HEK293T (cell line): ENCODE measurements around the gene IL1R2.

Experiments
- CTCF ChIA-PET: fragments of 350-600 bp; formaldehyde crosslinking; extraction: SDS; loops from one replicate; lab custom pipeline; 2021; ENCODE audit warnings: antibody characterized with exemption, inconsistent platforms; lab: Yijun Ruan, JAX
- POLR2A ChIA-PET: fragments of 350-600 bp; formaldehyde crosslinking; extraction: SDS; loops from one replicate; lab custom pipeline; 2020; ENCODE audit warnings: antibody characterized with exemption, inconsistent platforms; lab: Yijun Ruan, JAX
- DNase-seq: peaks from one replicate; pipeline ENCODE4 v3.0.0; 2012; ENCODE audit warnings: mixed read lengths; ENCODE audit errors: extremely low spot score
- ARNT ChIP-seq: fragments of 450-650 bp; IDR thresholded peaks from 2 replicates; pipeline ENCODE4 v1.6.1; 2017; ENCODE audit warnings: mild to moderate bottlenecking
- BHLHE40 ChIP-seq: fragments of 450-650 bp; IDR thresholded peaks from 2 replicates; pipeline ENCODE4 v1.6.1; 2016; ENCODE audit warnings: mild to moderate bottlenecking, moderate library complexity, borderline replicate concordance
- CTBP1 ChIP-seq: fragments of 450-650 bp; IDR thresholded peaks from 2 replicates; pipeline ENCODE4 v1.6.1; 2016; ENCODE audit warnings: borderline replicate concordance
- ELF4 ChIP-seq: fragments of 450-650 bp; IDR thresholded peaks from 2 replicates; pipeline ENCODE4 v1.6.1; 2017; ENCODE audit warnings: antibody characterized with exemption
- FOXA1 ChIP-seq: fragments of 450-650 bp; IDR thresholded peaks from 2 replicates; pipeline ENCODE4 v1.6.1; 2016; ENCODE audit warnings: mild to moderate bottlenecking
- FOXK2 ChIP-seq: fragments of 450-650 bp; IDR thresholded peaks from 2 replicates; pipeline ENCODE4 v1.6.1; 2016; ENCODE audit warnings: mild to moderate bottlenecking
- FOXM1 ChIP-seq: fragments of 450-650 bp; IDR thresholded peaks from 2 replicates; pipeline ENCODE4 v1.6.1; 2017; ENCODE audit warnings: mild to moderate bottlenecking, borderline replicate concordance
- HDGF ChIP-seq: fragments of 450-650 bp; IDR thresholded peaks from 2 replicates; pipeline ENCODE4 v1.6.1; 2017; ENCODE audit warnings: antibody characterized with exemption, borderline replicate concordance
- L3MBTL2 ChIP-seq: fragments of 450-650 bp; conservative IDR thresholded peaks from 2 replicates; pipeline ENCODE4 v1.6.1; 2016; ENCODE audit warnings: mild to moderate bottlenecking
- LEF1 ChIP-seq: fragments of 450-650 bp; IDR thresholded peaks from 2 replicates; pipeline ENCODE4 v1.6.1; 2017; ENCODE audit warnings: mild to moderate bottlenecking, borderline replicate concordance
- NFRKB ChIP-seq: fragments of 450-650 bp; IDR thresholded peaks from 2 replicates; pipeline ENCODE4 v1.6.1; 2016; ENCODE audit warnings: mild to moderate bottlenecking, moderate library complexity
- PKNOX1 ChIP-seq: fragments of 450-650 bp; IDR thresholded peaks from 2 replicates; pipeline ENCODE4 v1.6.1; 2016
- SP1 ChIP-seq: fragments of 450-650 bp; IDR thresholded peaks from 2 replicates; pipeline ENCODE4 v1.6.1; 2017
- SUZ12 ChIP-seq: fragments of 450-650 bp; IDR thresholded peaks from 2 replicates; pipeline ENCODE4 v1.6.1; 2016; ENCODE audit warnings: mild to moderate bottlenecking
- TARDBP ChIP-seq: fragments of 450-650 bp; IDR thresholded peaks from 2 replicates; pipeline ENCODE4 v1.6.1; 2016
- ZNF384 ChIP-seq: fragments of 450-650 bp; IDR thresholded peaks from 2 replicates; pipeline ENCODE4 v1.6.1; 2016

Gene IL1R2

GRCh38 chr2:101972621-101973434 is 18.9 kb upstream of the IL1R2 start:
- ChIA-PET POLR2A (no interaction called here), CTCF (no interaction called here)
- TF ChIP-seq SP1 (no peak), L3MBTL2 (no peak), SUZ12 (no peak), FOXM1 (no peak), PKNOX1 (no peak), NFRKB (no peak), FOXA1 (no peak), CTBP1 (no peak), FOXK2 (no peak), LEF1 (no peak), ELF4 (no peak), TARDBP (no peak), ARNT (no peak), ZNF384 (no peak), HDGF (no peak)
- DNase-seq, result no peak

GRCh38 chr2:101974663-101975062 is 17.1 kb upstream of the IL1R2 start:
- DNase-seq, result no peak
- TF ChIP-seq ZNF384 (no peak), PKNOX1 (no peak), SP1 (no peak), TARDBP (no peak), ARNT (no peak), SUZ12 (no peak), L3MBTL2 (no peak), CTBP1 (no peak), FOXK2 (no peak), FOXA1 (no peak), LEF1 (no peak), FOXM1 (no peak), ELF4 (no peak)
- POLR2A ChIA-PET, result no interaction called here
- CTCF ChIA-PET, result no interaction called here

- POLR2A ChIA-PET, result no interaction called here
- CTCF ChIA-PET, result no interaction called here
- no peak for TF ChIP-seq ZNF384
- TF ChIP-seq PKNOX1, result no peak
- no peak for TF ChIP-seq SP1
- no peak for TF ChIP-seq FOXK2
- TF ChIP-seq SUZ12, result no peak
- no peak for TF ChIP-seq FOXM1
- TF ChIP-seq ELF4, result no peak
- DNase-seq, result no peak
These were observed 16.4 kb upstream of the IL1R2 start for GRCh38 chr2:101975171-101975870.

- TF ChIP-seq TARDBP, result no peak
- TF ChIP-seq CTBP1, result no peak
- no peak for TF ChIP-seq ZNF384
- no peak for TF ChIP-seq ELF4
- ChIA-PET POLR2A (no interaction called here), CTCF (no interaction called here)
- no peak for DNase-seq
These were observed 14.9 kb upstream of the IL1R2 start for GRCh38 chr2:101976891-101977290.

- no peak for DNase-seq
- no peak for TF ChIP-seq NFRKB
- TF ChIP-seq ZNF384, result no peak
- TF ChIP-seq CTBP1, result no peak
- no peak for TF ChIP-seq SUZ12
- CTCF ChIA-PET, result no interaction called here
- POLR2A ChIA-PET, result no interaction called here
These were observed 11.4 kb upstream of the IL1R2 start for GRCh38 chr2:101980368-101980767.

GRCh38 chr2:101981066-101981465 is 10.7 kb upstream of the IL1R2 start:
- ChIA-PET CTCF (no interaction called here), POLR2A (no interaction called here)
- TF ChIP-seq PKNOX1 (no peak), LEF1 (no peak), FOXA1 (no peak), ELF4 (no peak), NFRKB (no peak), SUZ12 (no peak), BHLHE40 (no peak), ZNF384 (no peak), TARDBP (no peak), FOXK2 (no peak), SP1 (no peak), ARNT (no peak), L3MBTL2 (no peak), FOXM1 (no peak), HDGF (no peak), CTBP1 (no peak)
- no peak for DNase-seq
